Ecto neural progenitor cell (in vitro differentiated cells): ENCODE results near the gene PRR23B.

Source experiments
- DNase-seq: peaks from one replicate; pipeline ENCODE4 v3.0.0-alpha.2; 2018; ENCODE audit warnings: low spot score

The PRR23B gene

GRCh38 chr3:138974462-138974861 lies 46.3 kb downstream of the PRR23B start:
- no peak for DNase-seq

GRCh38 chr3:138972941-138973340 lies 47.8 kb downstream of the PRR23B start:
- DNase-seq: no peak

- DNase-seq: no peak
Observed at GRCh38 chr3:138971766-138972320, 48.9 kb downstream of the PRR23B start.
